ENCODE data around the gene ETNK1.

- TF ChIP-seq CTCF (IDR thresholded peaks at IDR 0.05): no peak
- TF ChIP-seq POLR2A (IDR thresholded peaks at IDR 0.05): no peak
- no peak for TF ChIP-seq POLR2AphosphoS5 (IDR thresholded peaks at IDR 0.05)
Observed at GRCh38 chr12:22577667-22578066, 47.3 kb upstream of the ETNK1 start.
